Nephron progenitor cell (in vitro differentiated cells): ENCODE data around the gene TRERF1.

ENCODE experiments used
- DNase-seq: peaks from one replicate; pipeline ENCODE4 v3.0.0; 2021
- H3K27ac Mint-ChIP-seq: 2 replicates; pipeline ENCODE4 v1.8.0; 2021; ENCODE audit warnings: mild to moderate bottlenecking, moderate library complexity, mixed read lengths
- H3K27me3 Mint-ChIP-seq: 2 replicates; pipeline ENCODE4 v1.8.0; 2021; ENCODE audit warnings: mild to moderate bottlenecking, low read depth, mixed read lengths; ENCODE audit not compliant: poor library complexity
- H3K36me3 Mint-ChIP-seq: 2 replicates; pipeline ENCODE4 v1.8.0; 2021; ENCODE audit warnings: low read depth, mixed read lengths
- H3K4me1 Mint-ChIP-seq: 2 replicates; pipeline ENCODE4 v1.8.0; 2021; ENCODE audit warnings: mixed read lengths
- H3K4me3 Mint-ChIP-seq: 2 replicates; pipeline ENCODE4 v1.8.0; 2021; ENCODE audit warnings: mild to moderate bottlenecking, moderate library complexity, mixed read lengths
- H3K9me3 Mint-ChIP-seq: 2 replicates; pipeline ENCODE4 v1.8.0; 2021; ENCODE audit warnings: mild to moderate bottlenecking, moderate library complexity, mixed read lengths
- CTCF ChIP-seq: fragments of 200-600 bp; sonication (generic); IDR thresholded peaks from 2 replicates; pipeline ENCODE4 v1.5.0; 2021; ENCODE audit warnings: antibody characterized with exemption

TRERF1 gene

GRCh38 chr6:42418724-42419123, 33.0 kb downstream of the TRERF1 start:
- no peak overlapping the region for H3K4me3 Mint-ChIP-seq
- no peak overlapping the region for H3K27ac Mint-ChIP-seq
- no peaks in the 10 kb centered on the region for H3K36me3 Mint-ChIP-seq
- peaks cover 14% of the 10 kb centered on the region for H3K4me1 Mint-ChIP-seq
- no peak for DNase-seq
- H3K27me3 Mint-ChIP-seq = peaks cover 89% of the 10 kb centered on the region
- no peaks in the 10 kb centered on the region for H3K9me3 Mint-ChIP-seq
- TF ChIP-seq CTCF = no peak

- Mint-ChIP-seq H3K4me3 (no peak overlapping the region), H3K9me3 (no peaks in the 10 kb centered on the region), H3K27ac (no peak overlapping the region), H3K27me3 (peaks cover 88% of the 10 kb centered on the region), H3K4me1 (peaks cover 14% of the 10 kb centered on the region), H3K36me3 (no peaks in the 10 kb centered on the region)
- no peak for DNase-seq
- TF ChIP-seq CTCF = no peak
Observed at GRCh38 chr6:42417641-42418112, 34.0 kb downstream of the TRERF1 start.

- H3K4me3 Mint-ChIP-seq = no peak overlapping the region
- H3K9me3 Mint-ChIP-seq = no peaks in the 10 kb centered on the region
- H3K4me1 Mint-ChIP-seq = no peaks in the 10 kb centered on the region
- H3K27ac Mint-ChIP-seq = no peak overlapping the region
- TF ChIP-seq CTCF = no peak
- no peak for DNase-seq
- peaks cover 87% of the 10 kb centered on the region for H3K27me3 Mint-ChIP-seq
- H3K36me3 Mint-ChIP-seq = no peaks in the 10 kb centered on the region
Observed at GRCh38 chr6:42411406-42411805, 40.3 kb downstream of the TRERF1 start.

GRCh38 chr6:42410861-42411260, 40.9 kb downstream of the TRERF1 start:
- no peak overlapping the region for H3K27ac Mint-ChIP-seq
- no peaks in the 10 kb centered on the region for H3K4me1 Mint-ChIP-seq
- TF ChIP-seq CTCF = no peak
- H3K9me3 Mint-ChIP-seq = no peaks in the 10 kb centered on the region
- H3K4me3 Mint-ChIP-seq = no peak overlapping the region
- H3K27me3 Mint-ChIP-seq = peaks cover 87% of the 10 kb centered on the region
- no peaks in the 10 kb centered on the region for H3K36me3 Mint-ChIP-seq
- DNase-seq = no peak

- no peak for DNase-seq
- Mint-ChIP-seq H3K4me3 (no peak overlapping the region), H3K4me1 (peaks cover 3% of the 10 kb centered on the region), H3K9me3 (no peaks in the 10 kb centered on the region), H3K27me3 (peaks cover 83% of the 10 kb centered on the region), H3K27ac (no peak overlapping the region), H3K36me3 (no peaks in the 10 kb centered on the region)
- TF ChIP-seq CTCF = no peak
Observed at GRCh38 chr6:42409581-42409980, 42.1 kb downstream of the TRERF1 start.

- Mint-ChIP-seq H3K27ac (no peak overlapping the region), H3K27me3 (peaks cover 79% of the 10 kb centered on the region), H3K4me3 (no peak overlapping the region), H3K36me3 (no peaks in the 10 kb centered on the region), H3K9me3 (no peaks in the 10 kb centered on the region), H3K4me1 (peaks cover 9% of the 10 kb centered on the region)
- TF ChIP-seq CTCF = no peak
- no peak for DNase-seq
Observed at GRCh38 chr6:42407379-42407778, 44.3 kb downstream of the TRERF1 start.
